IMR-90 (cell line): ENCODE results near the gene CASP9. TPM values are rescaled to one million over a fixed set of nuclear protein-coding genes. Genes with fewer than 3 reads are reported as not detected.

Experiments
- ATAC-seq: fragments of 200-7000 bp; cut with Tn5 transposase; 2 replicates; pipeline ENCODE4 v1.9.1; 2020; ENCODE audit warnings: low read depth, mild to moderate bottlenecking, moderate library complexity
- BruUV-seq: library from RNA; stranded (reverse); fragments of 400-500 nt; replicated peaks from 2 replicates; lab custom pipeline; 2021; lab: Mats Ljungman, UMichigan
- CTCF ChIA-PET: fragments of 300-600 bp; formaldehyde crosslinking; extraction: SDS; loops from one replicate; lab custom pipeline; 2021; ENCODE audit warnings: antibody characterized with exemption; lab: Yijun Ruan, JAX
- POLR2A ChIA-PET: fragments of 300-600 bp; sonication (Branson Sonifier 250); formaldehyde crosslinking; loops from one replicate; lab custom pipeline; 2022; ENCODE audit warnings: antibody characterized with exemption; ENCODE audit not compliant: unreplicated experiment; lab: Charles Lee
- DNase-seq: peaks from one replicate; pipeline ENCODE4 v3.0.0; 2013
- H2AFZ ChIP-seq: replicated peaks from 2 replicates; pipeline ENCODE3; 2013; ENCODE audit warnings: low read length, mild to moderate bottlenecking; ENCODE audit not compliant: poor library complexity
- H2AK5ac ChIP-seq: 2 replicates; pipeline ENCODE4 v1.6.1; 2013; ENCODE audit warnings: low read depth, low read length, inconsistent platforms
- H2AK9ac ChIP-seq: replicated peaks from 2 replicates; pipeline ENCODE3; 2013; ENCODE audit warnings: mild to moderate bottlenecking, low read depth, low read length, moderate library complexity; ENCODE audit not compliant: poor library complexity
- H2BK120ac ChIP-seq: 2 replicates; pipeline ENCODE4 v1.6.1; 2013; ENCODE audit warnings: low read depth, low read length, inconsistent platforms
- H2BK15ac ChIP-seq: 3 replicates; pipeline ENCODE4 v1.6.1; 2013; ENCODE audit warnings: low read depth, low read length, inconsistent platforms
- H2BK20ac ChIP-seq: 2 replicates; pipeline ENCODE4 v1.6.1; 2013; ENCODE audit warnings: low read depth, mild to moderate bottlenecking, inconsistent platforms, low read length, moderate library complexity
- H2BK5ac ChIP-seq: 2 replicates; pipeline ENCODE4 v1.6.1; 2013; ENCODE audit warnings: mild to moderate bottlenecking, low read depth, low read length, inconsistent platforms; ENCODE audit not compliant: poor library complexity, severe bottlenecking
- H3K14ac ChIP-seq: replicated peaks from 2 replicates; pipeline ENCODE4 v1.6.1; 2013; ENCODE audit warnings: low read depth, low read length, inconsistent platforms
- H3K18ac ChIP-seq: 2 replicates; pipeline ENCODE4 v1.6.1; 2013; ENCODE audit warnings: low read depth, low read length, control low read depth
- H3K23ac ChIP-seq: 2 replicates; pipeline ENCODE4 v1.6.1; 2013; ENCODE audit warnings: low read depth, low read length, inconsistent platforms
- H3K27ac ChIP-seq: 2 replicates; pipeline ENCODE4 v1.5.1; 2013; ENCODE audit warnings: mild to moderate bottlenecking, control low read depth, low read length; ENCODE audit not compliant: insufficient read depth
- H3K27me3 ChIP-seq: 2 replicates; pipeline ENCODE4 v1.6.1; 2013; ENCODE audit warnings: low read length; ENCODE audit not compliant: control insufficient read depth, insufficient read depth
- H3K36me3 ChIP-seq: 2 replicates; pipeline ENCODE4 v1.6.1; 2013; ENCODE audit warnings: low read length, mixed read lengths; ENCODE audit not compliant: control insufficient read depth, insufficient read depth
- H3K4ac ChIP-seq: 2 replicates; pipeline ENCODE4 v1.6.1; 2013; ENCODE audit warnings: low read depth, low read length, inconsistent platforms
- H3K4me1 ChIP-seq: 2 replicates; pipeline ENCODE4 v1.6.1; 2013; ENCODE audit warnings: low read length, mixed read lengths; ENCODE audit not compliant: control insufficient read depth, insufficient read depth
- H3K4me2 ChIP-seq: 2 replicates; pipeline ENCODE4 v1.6.1; 2013; ENCODE audit warnings: low read depth, mild to moderate bottlenecking, control low read depth, low read length, moderate library complexity
- H3K4me3 ChIP-seq: 2 replicates; pipeline ENCODE4 v1.5.1; 2013; ENCODE audit warnings: low read depth, mild to moderate bottlenecking, control low read depth, low read length, moderate library complexity; ENCODE audit not compliant: insufficient read depth
- H3K56ac ChIP-seq: 2 replicates; pipeline ENCODE4 v1.6.1; 2013; ENCODE audit warnings: low read length, inconsistent platforms; ENCODE audit not compliant: insufficient read depth; ENCODE audit errors: extremely low read depth
- H3K79me1 ChIP-seq, 2 experiments: 2 replicates each; pipeline ENCODE4 v1.6.1; 2013; ENCODE audit warnings: low read length in 2 of 2, inconsistent platforms in 1 of 2, low read depth in 1 of 2
- H3K9ac ChIP-seq: 2 replicates; pipeline ENCODE4 v1.6.1; 2013; ENCODE audit warnings: low read depth, low read length, control low read depth
- H3K9me1 ChIP-seq: 2 replicates; pipeline ENCODE4 v1.6.1; 2013; ENCODE audit warnings: low read length, inconsistent platforms; ENCODE audit not compliant: insufficient read depth
- H3K9me3 ChIP-seq: 2 replicates; pipeline ENCODE4 v1.6.1; 2013; ENCODE audit warnings: low read length; ENCODE audit not compliant: control insufficient read depth, insufficient read depth
- H4K20me1 ChIP-seq: 2 replicates; pipeline ENCODE4 v1.6.1; 2013; ENCODE audit warnings: low read length, inconsistent platforms; ENCODE audit not compliant: insufficient read depth
- H4K5ac ChIP-seq: 2 replicates; pipeline ENCODE4 v1.6.1; 2013; ENCODE audit warnings: mild to moderate bottlenecking, low read depth, low read length, control low read depth
- H4K8ac ChIP-seq, 2 experiments: 2 replicates each; pipeline ENCODE4 v1.6.1; 2013; ENCODE audit warnings: low read depth in 2 of 2, low read length in 2 of 2, control low read depth in 1 of 2, inconsistent platforms in 1 of 2
- H4K91ac ChIP-seq: 2 replicates; pipeline ENCODE4 v1.6.1; 2013; ENCODE audit warnings: low read depth, low read length, inconsistent platforms; ENCODE audit not compliant: insufficient read depth
- CHD1 ChIP-seq: IDR thresholded peaks from 2 replicates; pipeline ENCODE4 v1.6.1; 2012; ENCODE audit warnings: low read depth, low read length, improper control_type of control experiment
- MAZ ChIP-seq: IDR thresholded peaks from 2 replicates; pipeline ENCODE4 v1.6.1; 2012; ENCODE audit warnings: low read depth, mild to moderate bottlenecking, low read length, improper control_type of control experiment, moderate library complexity, borderline replicate concordance
- NFE2L2 ChIP-seq: fragments of 150-350 bp; IDR thresholded peaks from 2 replicates; pipeline ENCODE4 v1.6.1; 2016; ENCODE audit warnings: low read depth, mild to moderate bottlenecking, low read length
- POLR2A ChIP-seq: IDR thresholded peaks from 2 replicates; pipeline ENCODE4 v1.6.1; 2012; ENCODE audit warnings: mild to moderate bottlenecking, low read depth, low read length
- SMC3 ChIP-seq: fragments of 150-350 bp; IDR thresholded peaks from 2 replicates; pipeline ENCODE4 v1.6.1; 2016; ENCODE audit warnings: low read depth, mild to moderate bottlenecking, antibody characterized with exemption, low read length, moderate library complexity
- WGBS, 2 experiments: methylation state at CpG; one replicate each; pipeline versions ENCODE4 v1.1.5 to v1.1.7; 2013; ENCODE audit warnings: missing lambda C conversion rate in 2 of 2; ENCODE audit not compliant: insufficient read length in 1 of 2; ENCODE audit errors: extremely low coverage in 2 of 2; 5-methylcytosine and 5-hydroxymethylcytosine counted together
- dilution Hi-C: fragments of 300-500 bp; cut with HindIII; formaldehyde crosslinking; loops from one replicate; pipeline ENCODE4 v1.14.3; 2018; ENCODE audit warnings: low sequenced_read_pairs; ENCODE audit not compliant: unreplicated experiment
- in situ Hi-C: fragments of 300-500 bp; cut with MboI; formaldehyde crosslinking; loops from 3 replicates; pipeline ENCODE4 v1.14.3; 2019; ENCODE audit warnings: low sequenced_read_pairs, inconsistent platforms, mixed read lengths
- intact Hi-C: fragments of 100-400 bp; cut with micrococcal nuclease; formaldehyde crosslinking; loops from 2 replicates; pipeline ENCODE4 v1.10.0; 2022
- polyA plus RNA-seq, 3 experiments: library from polyadenylated mRNA; depleted of rRNA; stranded (reverse); fragments of >200 nt; gene quantifications; 2 replicates each; pipeline ENCODE4 v1.2.3, GENCODE V29; 2012; ENCODE audit warnings: low replicate concordance in 1 of 3
- total RNA-seq: library from RNA; depleted of rRNA; stranded (reverse); fragments of >200 nt; gene quantifications from 2 replicates; pipeline ENCODE4 v1.2.3, GENCODE V29; 2012

Gene CASP9
- total and polyA plus RNA-seq, 2 of the 4 experiments (the other 2 are of a cell fraction) = 7.0 to 8.3 TPM

- Histone ChIP-seq H3K9me1 (no peaks in the 10 kb centered on the region), H4K5ac (no peak overlapping the region), H4K8ac (no peak overlapping the region), H3K4me3 (no peak overlapping the region), H3K18ac (no peak overlapping the region), H3K4ac (no peak overlapping the region), H3K27ac (no peak overlapping the region), H3K27me3 (no peaks in the 10 kb centered on the region), H3K23ac (no peak overlapping the region), H2BK120ac (no peak overlapping the region), H2BK5ac (no peak overlapping the region), H2BK20ac (no peak overlapping the region), H2AFZ (no peak overlapping the region), H4K91ac (no peak overlapping the region), H4K20me1 (no peaks in the 10 kb centered on the region), H3K14ac (no peak overlapping the region), H3K9ac (no peak overlapping the region), H2AK5ac (no peak overlapping the region), H3K4me2 (no peak overlapping the region), H3K56ac (no peak overlapping the region), H3K9me3 (no peaks in the 10 kb centered on the region), H3K36me3 (no peaks in the 10 kb centered on the region), H3K4me1 (0 out of 2 replicates have a peak, but pooled peaks cover 4% of the 10 kb centered on the region), H2BK15ac (no peak overlapping the region), H2AK9ac (no peak overlapping the region), H3K79me1 (no peaks in the 10 kb centered on the region)
- no peak for DNase-seq
- WGBS, 2 experiments = no CpG with 5 or more reads among the region's 2 CpGs
- no peak for ATAC-seq
- no TSS peak for BruUV-seq
- TF ChIP-seq CHD1 (no peak), NFE2L2 (no peak), SMC3 (no peak), MAZ (no peak), POLR2A (no peak)
- dilution Hi-C loops (no loop called here), intact Hi-C loops (no loop called here), in situ Hi-C loops (no loop called here)
- ChIA-PET CTCF (no interaction called here), POLR2A (no interaction called here)
These were observed 66.4 kb downstream of the CASP9 start for GRCh38 chr1:15457585-15457984.
